Panc1 (cell line): Measurements from ENCODE around the gene PBOV1. TPM values are rescaled to one million over a fixed set of nuclear protein-coding genes. Genes with fewer than 3 reads are reported as not detected.
"Not testable (repeated sequence)": the region's sequence is repeated elsewhere in the genome, so short reads cannot be mapped to it uniquely, and the experiment has no call there.

Experiments
- ATAC-seq: fragments of 200-7000 bp; cut with Tn5 transposase; 2 replicates; pipeline ENCODE4 v1.9.1; 2020; ENCODE audit warnings: mild to moderate bottlenecking, moderate library complexity
- BruUV-seq: library from RNA; stranded (reverse); fragments of 400-500 nt; replicated peaks from 2 replicates; lab custom pipeline; 2021; lab: Mats Ljungman, UMichigan
- CTCF ChIA-PET: fragments of 300-600 bp; sonication (Branson Sonifier 250); formaldehyde crosslinking; loops from one replicate; lab custom pipeline; 2022; ENCODE audit warnings: antibody characterized with exemption; lab: Charles Lee
- POLR2A ChIA-PET: fragments of 300-600 bp; sonication (Branson Sonifier 250); formaldehyde crosslinking; loops from one replicate; lab custom pipeline; 2022; ENCODE audit warnings: antibody characterized with exemption; lab: Charles Lee
- DNase-seq: peaks from one replicate; pipeline ENCODE4 v3.0.0-alpha.2; 2010; ENCODE audit warnings: low read depth, low spot score
- H3K27ac ChIP-seq: 2 replicates; pipeline ENCODE4 v1.5.1; 2011; ENCODE audit warnings: mild to moderate bottlenecking, low read length, inconsistent platforms
- H3K27me3 ChIP-seq: fragments of 200-500 bp; sonication (Bioruptor generic); 2 replicates; pipeline ENCODE4 v1.6.0; 2014; ENCODE audit warnings: low read length, inconsistent platforms; ENCODE audit not compliant: control insufficient read depth, insufficient read depth
- H3K36me3 ChIP-seq: fragments of 200-500 bp; sonication (Bioruptor generic); 2 replicates; pipeline ENCODE4 v1.5.1; 2014; ENCODE audit warnings: inconsistent platforms, mild to moderate bottlenecking, low read length, moderate library complexity; ENCODE audit not compliant: control insufficient read depth, insufficient read depth
- H3K4me1 ChIP-seq: 2 replicates; pipeline ENCODE4 v1.5.1; 2011; ENCODE audit warnings: inconsistent platforms, mild to moderate bottlenecking, low read length, moderate library complexity; ENCODE audit not compliant: control insufficient read depth, insufficient read depth
- H3K4me3 ChIP-seq, 2 experiments: 2 replicates each; pipeline ENCODE4 v1.5.1; 2011 to 2012; ENCODE audit warnings: low read depth in 2 of 2, low read length in 2 of 2, mild to moderate bottlenecking in 2 of 2, inconsistent platforms in 1 of 2, moderate library complexity in 1 of 2
- H3K9me3 ChIP-seq: fragments of 200-500 bp; sonication (Bioruptor generic); 2 replicates; pipeline ENCODE4 v1.5.1; 2014; ENCODE audit warnings: low read depth, mild to moderate bottlenecking, inconsistent platforms, low read length, moderate library complexity; ENCODE audit not compliant: control insufficient read depth, insufficient read depth
- CTCF ChIP-seq: fragments of 450-650 bp; IDR thresholded peaks from 2 replicates; pipeline ENCODE4 v1.5.1; 2017; ENCODE audit warnings: mild to moderate bottlenecking
- POLR2AphosphoS5 ChIP-seq: IDR thresholded peaks from 2 replicates; pipeline ENCODE4 v1.6.1; 2012; ENCODE audit warnings: mild to moderate bottlenecking, low read depth, low read length, moderate library complexity
- REST ChIP-seq, 2 experiments: IDR thresholded peaks; 2 replicates each; pipeline ENCODE4 v1.6.1; 2011 to 2012; ENCODE audit warnings: low read depth in 2 of 2, control low read depth in 1 of 2, low read length in 1 of 2, mild to moderate bottlenecking in 1 of 2, moderate library complexity in 1 of 2; ENCODE audit not compliant: insufficient read depth in 1 of 2
- SIN3A ChIP-seq: IDR thresholded peaks from 2 replicates; pipeline ENCODE4 v1.6.1; 2012; ENCODE audit warnings: low read depth, mild to moderate bottlenecking, low read length, moderate library complexity, borderline replicate concordance; ENCODE audit not compliant: insufficient read depth
- TCF7L2 ChIP-seq: IDR thresholded peaks from 2 replicates; pipeline ENCODE4 v1.6.1; 2011; ENCODE audit warnings: mild to moderate bottlenecking, low read depth, low read length, inconsistent platforms
- in situ Hi-C: cut with HindIII; loops from 2 replicates; pipeline ENCODE4 v1.10.0; 2016; ENCODE audit warnings: low sequenced_read_pairs, low pct_unique_long_range_greater_than_20kb
- intact Hi-C: fragments of 100-400 bp; cut with micrococcal nuclease; formaldehyde crosslinking; loops from one replicate; pipeline ENCODE4 v1.10.0; 2022; ENCODE audit not compliant: unreplicated experiment
- total RNA-seq: library from RNA; stranded (reverse); gene quantifications from one replicate; pipeline ENCODE4 v1.2.1, GENCODE V29; 2021; ENCODE audit not compliant: unreplicated experiment

PBOV1 gene
- total RNA-seq, 1 experiment from 2014 or later, result not detected

GRCh38 chr6:138219398-138219797 lies 1.1 kb upstream of the PBOV1 start:
- intact Hi-C loops, result no loop called here
- POLR2A ChIA-PET, result no interaction called here
- Histone ChIP-seq H3K4me1 (no peaks in the 10 kb centered on the region), H3K36me3 (no peaks in the 10 kb centered on the region), H3K9me3 (no peaks in the 10 kb centered on the region), H3K27ac (no peak overlapping the region), H3K4me3 (no peak overlapping the region), H3K27me3 (no peaks in the 10 kb centered on the region)
- in situ Hi-C loops, result no loop called here
- no peak for DNase-seq
- ATAC-seq, result no peak
- TF ChIP-seq POLR2AphosphoS5 (no peak), CTCF (no peak), REST (IDR thresholded peaks at IDR 0.05; ENCODE audit: insufficient read depth in 1 of 2, low read depth in 2 of 2, low read length in 1 of 2) (no peak), TCF7L2 (no peak), SIN3A (no peak)
- CTCF ChIA-PET, result no interaction called here
- BruUV-seq, result no TSS peak

DNA sequence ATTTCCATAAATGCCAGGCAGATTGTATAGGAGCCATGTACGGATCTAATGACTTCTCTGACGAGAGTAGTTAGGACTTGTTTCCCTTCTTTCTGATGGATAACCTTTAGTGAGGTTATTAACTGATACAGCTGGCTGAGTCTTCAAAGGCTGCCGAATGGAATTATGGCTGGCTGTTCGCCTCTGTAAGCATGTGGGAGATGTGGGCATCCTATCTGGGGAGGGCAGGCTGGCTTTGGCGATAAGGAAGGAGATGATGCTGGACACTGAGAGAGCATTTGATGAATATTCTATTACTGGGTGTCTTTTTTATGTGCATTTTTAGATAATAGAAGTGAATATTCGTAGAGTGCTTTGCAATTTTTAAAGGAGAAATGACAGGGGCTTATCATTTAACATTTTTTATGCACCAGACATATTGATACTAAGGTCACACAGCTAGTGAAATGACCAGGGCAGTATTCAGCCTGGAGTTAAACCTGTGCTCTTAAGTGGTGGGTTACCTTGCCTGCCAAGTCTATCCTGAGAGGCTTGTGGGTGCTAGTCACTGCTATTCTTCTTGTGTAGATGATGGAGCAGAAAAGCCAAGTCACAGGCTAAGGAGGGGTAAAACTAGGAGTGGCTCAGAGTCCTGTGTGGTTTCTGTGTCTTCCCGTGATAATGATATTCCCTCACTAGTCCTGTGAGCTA lies 3.1 kb downstream of the PBOV1 start:
- ATAC-seq (no peak), DNase-seq (no peak)
- CTCF ChIA-PET, result interaction anchor here (0.6 kb wide), 2 partner anchors 75 to 188 kb away, joined by 3 read pairs; no protein-coding TSS in a partner anchor
- no TSS peak for BruUV-seq
- H3K27ac ChIP-seq, result no peak overlapping the region
- POLR2A ChIA-PET, result no interaction called here
- in situ Hi-C loops (no loop called here), intact Hi-C loops (no loop called here)
- no peaks in the 10 kb centered on the region for H3K9me3 ChIP-seq
- no peaks in the 10 kb centered on the region for H3K4me1 ChIP-seq
- no peak overlapping the region for H3K4me3 ChIP-seq
- no peaks in the 10 kb centered on the region for H3K36me3 ChIP-seq
- 0 out of 2 replicates have a peak, but pooled peaks cover 3% of the 10 kb centered on the region for H3K27me3 ChIP-seq
- no peak for TF ChIP-seq SIN3A
- TF ChIP-seq CTCF, result no peak
- TF ChIP-seq POLR2AphosphoS5, result no peak
- no peak for TF ChIP-seq REST (IDR thresholded peaks at IDR 0.05; ENCODE audit: insufficient read depth in 1 of 2, low read depth in 2 of 2, low read length in 1 of 2)
- no peak for TF ChIP-seq TCF7L2

DNA sequence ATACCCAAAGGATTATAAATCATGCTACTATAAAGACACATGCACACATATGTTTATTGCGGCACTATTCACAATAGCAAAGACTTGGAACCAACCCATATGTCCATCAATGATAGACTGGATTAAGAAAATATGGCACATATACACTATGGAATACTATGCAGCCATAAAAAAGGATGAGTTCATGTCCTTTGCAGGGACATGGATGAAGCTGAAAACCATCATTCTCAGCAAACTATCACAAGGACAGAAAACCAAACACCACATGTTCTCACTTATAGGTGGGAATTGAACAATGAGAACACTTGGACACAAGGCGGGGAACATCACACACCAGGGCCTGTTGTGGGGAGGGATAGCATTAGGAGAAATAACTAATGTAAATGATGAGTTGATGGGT lies 5.8 kb downstream of the PBOV1 start:
- in situ Hi-C loops, CTCF ChIA-PET, POLR2A ChIA-PET, BruUV-seq, H3K36me3 ChIP-seq, ATAC-seq, H3K27me3 ChIP-seq, H3K27ac ChIP-seq, DNase-seq, H3K4me1 ChIP-seq, H3K9me3 ChIP-seq, H3K4me3 ChIP-seq: not testable (repeated sequence)
- intact Hi-C loops, result loop anchor here (5.0 kb wide), 1 partner anchor 95 kb away; no protein-coding TSS in a partner anchor
